ENCODE results near the gene NUBP2.

NUBP2 gene

GRCh38 chr16:1768767-1769401 lies 13.9 kb upstream of the NUBP2 start:
- TF ChIP-seq, protein P1, sequence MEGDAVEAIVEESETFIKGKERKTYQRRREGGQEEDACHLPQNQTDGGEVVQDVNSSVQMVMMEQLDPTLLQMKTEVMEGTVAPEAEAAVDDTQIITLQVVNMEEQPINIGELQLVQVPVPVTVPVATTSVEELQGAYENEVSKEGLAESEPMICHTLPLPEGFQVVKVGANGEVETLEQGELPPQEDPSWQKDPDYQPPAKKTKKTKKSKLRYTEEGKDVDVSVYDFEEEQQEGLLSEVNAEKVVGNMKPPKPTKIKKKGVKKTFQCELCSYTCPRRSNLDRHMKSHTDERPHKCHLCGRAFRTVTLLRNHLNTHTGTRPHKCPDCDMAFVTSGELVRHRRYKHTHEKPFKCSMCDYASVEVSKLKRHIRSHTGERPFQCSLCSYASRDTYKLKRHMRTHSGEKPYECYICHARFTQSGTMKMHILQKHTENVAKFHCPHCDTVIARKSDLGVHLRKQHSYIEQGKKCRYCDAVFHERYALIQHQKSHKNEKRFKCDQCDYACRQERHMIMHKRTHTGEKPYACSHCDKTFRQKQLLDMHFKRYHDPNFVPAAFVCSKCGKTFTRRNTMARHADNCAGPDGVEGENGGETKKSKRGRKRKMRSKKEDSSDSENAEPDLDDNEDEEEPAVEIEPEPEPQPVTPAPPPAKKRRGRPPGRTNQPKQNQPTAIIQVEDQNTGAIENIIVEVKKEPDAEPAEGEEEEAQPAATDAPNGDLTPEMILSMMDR (IDR thresholded peaks at IDR 0.05; ENCODE audit: insufficient read depth, low read depth, low read length, missing control alignments) = no peak
- no peak for DNase-seq (ENCODE audit: low read depth)
- no peak overlapping the region for H3K4me3 ChIP-seq (ENCODE audit: low read length)

- TF ChIP-seq, protein P1 (IDR thresholded peaks at IDR 0.05; ENCODE audit: insufficient read depth, low read depth, low read length, missing control alignments) = no peak
- H3K4me3 ChIP-seq (ENCODE audit: low read length) = no peak overlapping the region
- no peak for DNase-seq (ENCODE audit: low read depth)
Measured at GRCh38 chr16:1769402-1770300, 13.1 kb upstream of the NUBP2 start.

GRCh38 chr16:1770328-1771187 lies 12.2 kb upstream of the NUBP2 start:
- TF ChIP-seq, protein P1 (IDR thresholded peaks at IDR 0.05; ENCODE audit: insufficient read depth, low read depth, low read length, missing control alignments) = no peak

DNA sequence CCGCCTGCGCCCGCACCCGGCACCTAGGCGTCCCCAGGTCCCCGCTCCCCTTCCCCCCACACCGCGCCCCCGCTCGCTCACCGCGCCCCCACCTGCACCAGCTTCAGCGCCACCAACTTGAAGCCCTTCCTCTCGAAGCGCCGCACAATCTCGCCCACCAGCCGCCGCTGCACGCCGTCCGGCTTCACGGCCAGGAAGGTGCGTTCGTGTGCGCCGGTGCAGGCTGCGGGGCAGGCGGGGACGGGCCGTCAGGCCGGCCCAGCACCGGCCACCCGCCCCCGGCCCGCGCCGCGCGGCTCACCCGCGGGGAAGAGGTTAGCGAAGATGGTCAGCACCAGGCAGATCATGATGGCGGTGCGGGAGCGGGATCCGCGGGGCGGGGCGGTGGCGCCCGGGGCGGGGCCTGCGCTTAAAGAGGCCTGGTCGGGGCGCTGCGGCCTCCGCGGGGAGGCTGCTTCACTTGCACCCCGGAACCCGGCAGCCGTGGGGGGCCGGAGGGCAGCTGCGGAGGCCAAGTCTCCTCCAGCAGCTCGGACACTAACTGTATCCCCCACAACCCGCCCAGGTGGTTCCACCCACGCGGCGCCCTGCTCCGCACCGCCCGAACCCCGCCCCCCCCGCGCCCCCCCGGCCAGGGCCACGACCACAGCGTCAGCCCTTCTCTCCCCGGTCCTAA lies 11.4 kb upstream of the NUBP2 start, which contains the start of gene NME3:
Gene NME3, minus strand, starts transcription at position 356 of the 676 bp plus-strand sequence. Its CDS starts 9 bp downstream, at position 347.
- H3K4me3 ChIP-seq (ENCODE audit: low read length) = peak within 1 kb of the TSS; percentile 71
- peak; percentile 73 for DNase-seq (ENCODE audit: low read depth)
- TF ChIP-seq, protein P1 (IDR thresholded peaks at IDR 0.05; ENCODE audit: insufficient read depth, low read depth, low read length, missing control alignments) = no peak

More at GRCh38 chr16:1770328-1771187, 12.2 kb upstream of the NUBP2 start:
- peak overlapping the region; percentile 71 for H3K4me3 ChIP-seq (ENCODE audit: low read length)
- peak; percentile 81 for DNase-seq (ENCODE audit: low read depth)

- TF ChIP-seq, protein P1 (IDR thresholded peaks at IDR 0.05; ENCODE audit: insufficient read depth, low read depth, low read length, missing control alignments) = no peak
- H3K4me3 ChIP-seq (ENCODE audit: low read length) = peak overlapping the region; percentile 71
- no peak for DNase-seq (ENCODE audit: low read depth)
Measured at GRCh38 chr16:1771864-1772361, 10.8 kb upstream of the NUBP2 start.
